HG02840 (cell line): Measurements from ENCODE around the gene AGAP3.

Experiments used
- ATAC-seq: cut with Tn5 transposase; IDR thresholded peaks from one replicate; pipeline ENCODE4 v1.9.1; 2021; ENCODE audit warnings: mild to moderate bottlenecking, moderate library complexity, moderate number of reproducible peaks; ENCODE audit not compliant: unreplicated experiment, low FRiP score

Gene AGAP3

DNA sequence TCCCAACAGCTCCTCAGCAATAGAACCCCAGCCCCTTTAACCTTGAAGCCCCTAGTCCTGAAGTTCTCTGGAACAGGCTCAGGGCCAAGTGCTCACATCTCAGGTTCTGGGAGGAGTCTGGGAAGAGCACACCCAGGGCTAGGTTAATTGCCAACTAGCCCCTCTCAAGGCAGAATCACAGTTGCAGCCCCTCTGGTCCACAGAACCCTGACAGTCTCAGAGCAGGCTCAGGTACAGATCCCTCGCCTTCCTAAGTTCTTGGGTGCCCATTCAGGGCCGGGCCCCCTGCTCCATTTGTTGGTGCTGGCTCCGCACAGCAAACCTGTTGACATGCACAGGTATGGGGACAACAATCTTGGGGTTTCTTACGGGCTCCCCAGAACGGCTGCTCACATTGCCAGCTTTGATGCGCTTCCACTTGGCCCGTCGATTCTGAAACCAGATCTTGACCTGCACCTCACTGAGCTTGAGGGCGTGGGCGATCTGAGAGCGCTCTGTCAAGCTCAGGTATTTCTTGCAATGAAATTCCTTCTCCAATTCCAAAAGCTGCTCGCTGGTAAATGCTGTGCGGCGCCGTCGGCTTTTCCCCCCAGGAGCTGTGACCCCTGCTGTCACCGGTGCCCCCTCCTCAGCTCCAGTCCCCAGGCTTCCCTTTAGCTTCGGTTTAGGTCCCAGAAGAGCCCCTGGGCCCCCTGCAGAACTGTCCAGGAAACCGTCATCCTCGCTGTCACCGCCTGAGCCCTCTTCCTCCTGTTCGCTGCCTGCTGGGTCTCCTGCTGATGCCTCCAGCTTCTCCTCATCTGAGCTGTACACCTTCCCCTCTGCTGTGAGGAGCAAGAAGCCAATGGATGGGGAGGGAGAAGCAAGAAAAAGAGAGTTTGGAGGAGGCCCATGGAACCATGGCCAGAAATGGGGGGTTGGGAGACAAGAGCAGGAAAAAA, 62.3 kb downstream of the AGAP3 start:
- no peak for ATAC-seq

DNA sequence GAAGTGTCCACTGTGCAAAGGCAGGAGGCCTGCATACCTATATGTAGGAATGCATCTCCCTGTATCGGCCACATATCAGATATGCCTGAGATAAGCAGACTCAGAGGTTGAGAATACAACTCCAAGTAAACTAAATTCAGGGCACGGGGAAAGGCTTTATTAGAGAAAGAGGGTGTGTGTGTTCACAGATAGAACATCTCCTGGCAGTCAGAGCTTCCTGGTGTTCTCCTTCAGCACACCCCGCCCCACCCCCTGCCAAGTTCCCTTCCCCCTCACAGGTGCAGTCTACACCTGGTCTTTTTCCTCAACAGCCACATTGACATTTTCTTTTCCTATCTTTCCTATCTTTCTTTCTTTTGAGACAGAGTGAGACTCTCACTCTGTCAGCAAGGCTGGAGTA, 64.1 kb downstream of the AGAP3 start:
- no peak for ATAC-seq

DNA sequence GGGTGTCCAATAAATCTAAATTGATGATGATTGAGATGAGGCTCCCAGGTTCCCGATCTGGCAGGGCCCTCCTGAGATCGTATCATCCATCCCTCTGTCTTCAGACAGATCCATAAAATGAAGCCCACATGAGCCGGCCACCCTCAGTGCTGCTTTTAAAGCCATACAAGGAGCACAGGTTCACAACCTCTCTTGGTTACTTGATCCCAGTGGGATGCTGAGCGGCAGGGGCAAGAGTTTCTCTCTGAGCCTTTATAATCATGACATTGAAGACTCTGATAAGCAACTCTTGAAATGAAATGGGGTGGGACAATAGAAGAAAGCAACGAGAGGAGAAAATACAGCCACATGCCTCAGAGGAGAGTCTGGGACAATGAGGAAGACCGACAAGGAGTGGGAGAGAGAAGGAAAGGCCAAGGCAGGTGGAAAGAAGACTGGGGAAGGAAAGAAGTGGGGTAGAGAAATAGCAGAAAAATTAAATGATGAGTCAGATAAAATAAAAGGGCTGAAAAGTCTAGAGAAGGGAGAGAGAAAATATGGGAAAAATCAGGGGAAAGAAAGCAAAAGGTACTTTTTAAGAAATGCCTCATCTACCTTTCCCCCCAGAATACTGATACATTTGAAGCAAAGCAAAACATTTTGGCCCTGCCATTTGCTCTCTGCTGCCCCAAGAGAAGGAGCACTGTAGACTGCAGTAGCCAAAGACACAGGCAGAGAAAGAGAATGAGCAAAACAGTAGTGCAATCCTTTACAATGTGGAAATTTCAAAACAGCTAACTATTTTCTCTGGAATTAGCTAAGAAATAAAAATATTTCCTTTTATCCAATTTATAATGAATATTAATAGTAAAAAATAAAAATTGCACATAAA, 66.6 kb downstream of the AGAP3 start:
- ATAC-seq, result no peak

GRCh38 chr7:151157645-151158329, 71.5 kb downstream of the AGAP3 start:
- no peak for ATAC-seq

DNA sequence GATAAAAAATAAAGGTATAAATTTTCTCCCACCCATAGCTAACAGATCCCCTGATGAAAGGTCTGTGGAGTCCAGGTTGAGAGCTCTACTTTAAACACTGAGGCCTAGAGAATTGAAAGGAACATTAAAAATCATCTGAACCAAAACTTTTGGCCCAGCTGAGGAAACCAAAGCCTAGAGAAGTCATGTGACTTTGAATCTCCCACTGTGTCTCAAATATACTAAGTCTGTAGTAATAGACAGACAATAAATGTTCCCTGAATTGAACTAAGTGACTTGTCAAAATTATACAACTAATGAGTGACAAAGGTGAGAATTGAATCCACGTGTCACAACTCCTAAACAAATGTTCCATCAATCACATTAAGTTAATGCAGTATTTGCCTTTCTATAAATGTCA, 75.5 kb downstream of the AGAP3 start:
- no peak for ATAC-seq

GRCh38 chr7:151166629-151167196, 80.4 kb downstream of the AGAP3 start:
- no peak for ATAC-seq

- ATAC-seq, result no peak
These were observed 81.1 kb downstream of the AGAP3 start, which contains the start of gene GBX1 for GRCh38 chr7:151167197-151167961. TSS of gene GBX1 (minus strand) at chr7:151167694. CDS start at chr7:151167548, 146 bp downstream.

- ATAC-seq, result no peak
These were observed 81.9 kb downstream of the AGAP3 start for GRCh38 chr7:151168003-151168786.

GRCh38 chr7:151168787-151169162, 82.5 kb downstream of the AGAP3 start:
- no peak for ATAC-seq

- no peak for ATAC-seq
These were observed 86.2 kb downstream of the AGAP3 start for GRCh38 chr7:151172273-151173141.

GRCh38 chr7:151173386-151174245, 87.3 kb downstream of the AGAP3 start:
- ATAC-seq, result no peak

GRCh38 chr7:151174246-151175046, 88.2 kb downstream of the AGAP3 start:
- ATAC-seq, result no peak

GRCh38 chr7:151175047-151175792, 88.9 kb downstream of the AGAP3 start:
- ATAC-seq, result no peak

GRCh38 chr7:151175793-151176311, 89.6 kb downstream of the AGAP3 start:
- no peak for ATAC-seq

GRCh38 chr7:151176401-151176800, 90.1 kb downstream of the AGAP3 start:
- no peak for ATAC-seq
